ENCODE results near the gene ADISSP. TPM values are rescaled to one million over a fixed set of nuclear protein-coding genes. Genes with fewer than 3 reads are reported as not detected.

ADISSP gene
- total and polyA plus RNA-seq, 2 of the 13 experiments (the other 11 are each of a cell fraction or from before 2014, with no cell fraction given) = 38.3 to 90.6 TPM

GRCh38 chr20:3785240-3786125, 17.9 kb upstream of the ADISSP start (continued):
- TF ChIP-seq HMGXB3 (CRISPR knock-in tag; IDR thresholded peaks at IDR 0.05; ENCODE audit: borderline replicate concordance) (no peak), ZKSCAN8 (CRISPR knock-in tag; IDR thresholded peaks at IDR 0.05; ENCODE audit: borderline replicate concordance) (no peak), ZNF562 (CRISPR knock-in tag; IDR thresholded peaks at IDR 0.05; ENCODE audit: borderline replicate concordance) (no peak), ZBTB38 (CRISPR knock-in tag; IDR thresholded peaks at IDR 0.05) (peak; percentile 100), ATF5 (CRISPR knock-in tag; IDR thresholded peaks at IDR 0.05; ENCODE audit: low read depth) (no peak), FOXA1 (IDR thresholded peaks at IDR 0.05) (no peak), FOXA1 (CRISPR knock-in tag; IDR thresholded peaks at IDR 0.05) (no peak), GPN1 (CRISPR knock-in tag; IDR thresholded peaks at IDR 0.05; ENCODE audit: borderline replicate concordance) (no peak), ZSCAN31 (CRISPR knock-in tag; IDR thresholded peaks at IDR 0.05; ENCODE audit: low read depth) (no peak), ZNF44 (CRISPR knock-in tag; IDR thresholded peaks at IDR 0.05) (no peak), SRY (CRISPR knock-in tag; IDR thresholded peaks at IDR 0.05) (no peak), SIN3B (IDR thresholded peaks at IDR 0.05; ENCODE audit: low read length) (no peak)
- TF ChIP-seq, protein P1, sequence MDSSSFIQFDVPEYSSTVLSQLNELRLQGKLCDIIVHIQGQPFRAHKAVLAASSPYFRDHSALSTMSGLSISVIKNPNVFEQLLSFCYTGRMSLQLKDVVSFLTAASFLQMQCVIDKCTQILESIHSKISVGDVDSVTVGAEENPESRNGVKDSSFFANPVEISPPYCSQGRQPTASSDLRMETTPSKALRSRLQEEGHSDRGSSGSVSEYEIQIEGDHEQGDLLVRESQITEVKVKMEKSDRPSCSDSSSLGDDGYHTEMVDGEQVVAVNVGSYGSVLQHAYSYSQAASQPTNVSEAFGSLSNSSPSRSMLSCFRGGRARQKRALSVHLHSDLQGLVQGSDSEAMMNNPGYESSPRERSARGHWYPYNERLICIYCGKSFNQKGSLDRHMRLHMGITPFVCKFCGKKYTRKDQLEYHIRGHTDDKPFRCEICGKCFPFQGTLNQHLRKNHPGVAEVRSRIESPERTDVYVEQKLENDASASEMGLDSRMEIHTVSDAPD (CRISPR knock-in tag; IDR thresholded peaks at IDR 0.05) = no peak; the same call in 1 of the 2 replicates
- TF ChIP-seq, protein P2, sequence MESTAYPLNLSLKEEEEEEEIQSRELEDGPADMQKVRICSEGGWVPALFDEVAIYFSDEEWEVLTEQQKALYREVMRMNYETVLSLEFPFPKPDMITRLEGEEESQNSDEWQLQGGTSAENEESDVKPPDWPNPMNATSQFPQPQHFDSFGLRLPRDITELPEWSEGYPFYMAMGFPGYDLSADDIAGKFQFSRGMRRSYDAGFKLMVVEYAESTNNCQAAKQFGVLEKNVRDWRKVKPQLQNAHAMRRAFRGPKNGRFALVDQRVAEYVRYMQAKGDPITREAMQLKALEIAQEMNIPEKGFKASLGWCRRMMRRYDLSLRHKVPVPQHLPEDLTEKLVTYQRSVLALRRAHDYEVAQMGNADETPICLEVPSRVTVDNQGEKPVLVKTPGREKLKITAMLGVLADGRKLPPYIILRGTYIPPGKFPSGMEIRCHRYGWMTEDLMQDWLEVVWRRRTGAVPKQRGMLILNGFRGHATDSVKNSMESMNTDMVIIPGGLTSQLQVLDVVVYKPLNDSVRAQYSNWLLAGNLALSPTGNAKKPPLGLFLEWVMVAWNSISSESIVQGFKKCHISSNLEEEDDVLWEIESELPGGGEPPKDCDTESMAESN (CRISPR knock-in tag; conservative IDR thresholded peaks at IDR 0.05) = no peak
- TF ChIP-seq, protein P3, sequence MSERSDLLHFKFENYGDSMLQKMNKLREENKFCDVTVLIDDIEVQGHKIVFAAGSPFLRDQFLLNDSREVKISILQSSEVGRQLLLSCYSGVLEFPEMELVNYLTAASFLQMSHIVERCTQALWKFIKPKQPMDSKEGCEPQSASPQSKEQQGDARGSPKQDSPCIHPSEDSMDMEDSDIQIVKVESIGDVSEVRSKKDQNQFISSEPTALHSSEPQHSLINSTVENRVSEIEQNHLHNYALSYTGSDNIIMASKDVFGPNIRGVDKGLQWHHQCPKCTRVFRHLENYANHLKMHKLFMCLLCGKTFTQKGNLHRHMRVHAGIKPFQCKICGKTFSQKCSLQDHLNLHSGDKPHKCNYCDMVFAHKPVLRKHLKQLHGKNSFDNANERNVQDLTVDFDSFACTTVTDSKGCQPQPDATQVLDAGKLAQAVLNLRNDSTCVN (CRISPR knock-in tag; IDR thresholded peaks at IDR 0.05; ENCODE audit: borderline replicate concordance) = no peak; the same call in 1 of the 2 replicates
- TF ChIP-seq, protein P4, sequence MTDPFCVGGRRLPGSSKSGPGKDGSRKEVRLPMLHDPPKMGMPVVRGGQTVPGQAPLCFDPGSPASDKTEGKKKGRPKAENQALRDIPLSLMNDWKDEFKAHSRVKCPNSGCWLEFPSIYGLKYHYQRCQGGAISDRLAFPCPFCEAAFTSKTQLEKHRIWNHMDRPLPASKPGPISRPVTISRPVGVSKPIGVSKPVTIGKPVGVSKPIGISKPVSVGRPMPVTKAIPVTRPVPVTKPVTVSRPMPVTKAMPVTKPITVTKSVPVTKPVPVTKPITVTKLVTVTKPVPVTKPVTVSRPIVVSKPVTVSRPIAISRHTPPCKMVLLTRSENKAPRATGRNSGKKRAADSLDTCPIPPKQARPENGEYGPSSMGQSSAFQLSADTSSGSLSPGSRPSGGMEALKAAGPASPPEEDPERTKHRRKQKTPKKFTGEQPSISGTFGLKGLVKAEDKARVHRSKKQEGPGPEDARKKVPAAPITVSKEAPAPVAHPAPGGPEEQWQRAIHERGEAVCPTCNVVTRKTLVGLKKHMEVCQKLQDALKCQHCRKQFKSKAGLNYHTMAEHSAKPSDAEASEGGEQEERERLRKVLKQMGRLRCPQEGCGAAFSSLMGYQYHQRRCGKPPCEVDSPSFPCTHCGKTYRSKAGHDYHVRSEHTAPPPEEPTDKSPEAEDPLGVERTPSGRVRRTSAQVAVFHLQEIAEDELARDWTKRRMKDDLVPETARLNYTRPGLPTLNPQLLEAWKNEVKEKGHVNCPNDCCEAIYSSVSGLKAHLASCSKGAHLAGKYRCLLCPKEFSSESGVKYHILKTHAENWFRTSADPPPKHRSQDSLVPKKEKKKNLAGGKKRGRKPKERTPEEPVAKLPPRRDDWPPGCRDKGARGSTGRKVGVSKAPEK (CRISPR knock-in tag; IDR thresholded peaks at IDR 0.05; ENCODE audit: borderline replicate concordance) = no peak

Measured in HepG2 (cell line).